WTC11 (cell line): ENCODE results near the gene GGCX. TPM values are rescaled to one million over a fixed set of nuclear protein-coding genes. Genes with fewer than 3 reads are reported as not detected.

ENCODE experiments used
- ATAC-seq: fragments of 200-7000 bp; cut with Tn5 transposase; 2 replicates; pipeline ENCODE4 v1.10.0; 2021; ENCODE audit warnings: mild to moderate bottlenecking, moderate library complexity
- CTCF ChIA-PET: fragments of 300-600 bp; sonication (Branson Sonifier 250); formaldehyde crosslinking; loops from one replicate; lab custom pipeline; 2021; ENCODE audit warnings: antibody characterized with exemption; lab: Charles Lee
- POLR2A ChIA-PET: fragments of 350-600 bp; sonication (Branson Sonifier 250); formaldehyde crosslinking; loops from one replicate; lab custom pipeline; 2021; ENCODE audit warnings: antibody characterized with exemption; lab: Charles Lee
- DNase-seq: peaks from one replicate; pipeline ENCODE4 v3.0.0; 2021; ENCODE audit warnings: low spot score
- H3K27ac Mint-ChIP-seq: 2 replicates; pipeline ENCODE4 v1.8.0; 2021; ENCODE audit warnings: mixed read lengths
- H3K27me3 Mint-ChIP-seq: 2 replicates; pipeline ENCODE4 v1.8.0; 2021; ENCODE audit warnings: low read depth, mild to moderate bottlenecking, moderate library complexity, mixed read lengths
- H3K36me3 Mint-ChIP-seq: 2 replicates; pipeline ENCODE4 v1.8.0; 2021; ENCODE audit warnings: mixed read lengths
- H3K4me1 Mint-ChIP-seq: 2 replicates; pipeline ENCODE4 v1.8.0; 2022; ENCODE audit warnings: mixed read lengths
- H3K4me3 Mint-ChIP-seq: 2 replicates; pipeline ENCODE4 v1.8.0; 2021; ENCODE audit warnings: mild to moderate bottlenecking, moderate library complexity, mixed read lengths
- H3K9me3 Mint-ChIP-seq: 2 replicates; pipeline ENCODE4 v1.8.0; 2021; ENCODE audit warnings: mixed read lengths
- AR ChIP-seq: fragments of 250-450 bp; sonication (Bioruptor Pico); IDR thresholded peaks from 2 replicates; pipeline ENCODE4 v1.9.0; 2021; ENCODE audit warnings: mild to moderate bottlenecking
- ATF3 ChIP-seq: sonication (generic); formaldehyde crosslinking; conservative IDR thresholded peaks from 2 replicates; pipeline ENCODE4 v1.8.1; 2022; ENCODE audit warnings: mild to moderate bottlenecking, missing genetic modification reagents
- CDX4 ChIP-seq: fragments of 250-450 bp; sonication (Bioruptor Pico); IDR thresholded peaks from 2 replicates; pipeline ENCODE4 v1.9.0; 2021; ENCODE audit warnings: moderate library complexity, mild to moderate bottlenecking, inconsistent platforms, borderline replicate concordance
- E2F1 ChIP-seq: sonication (generic); formaldehyde crosslinking; IDR thresholded peaks from 2 replicates; pipeline ENCODE4 v1.8.0; 2022; ENCODE audit warnings: mild to moderate bottlenecking, missing genetic modification reagents
- ESRRA ChIP-seq: sonication (generic); formaldehyde crosslinking; IDR thresholded peaks from 2 replicates; pipeline ENCODE4 v1.8.1; 2022; ENCODE audit warnings: mild to moderate bottlenecking, missing genetic modification reagents, borderline replicate concordance
- FOXK1 ChIP-seq: sonication (generic); formaldehyde crosslinking; IDR thresholded peaks from 2 replicates; pipeline ENCODE4 v1.8.0; 2022; ENCODE audit warnings: mild to moderate bottlenecking, moderate library complexity, missing genetic modification reagents
- GABPB1 ChIP-seq: sonication (generic); formaldehyde crosslinking; IDR thresholded peaks from 2 replicates; pipeline ENCODE4 v1.8.1; 2023; ENCODE audit warnings: mild to moderate bottlenecking, missing genetic modification reagents
- HMGXB4 ChIP-seq: sonication (generic); formaldehyde crosslinking; IDR thresholded peaks from 2 replicates; pipeline ENCODE4 v1.8.1; 2023; ENCODE audit warnings: mild to moderate bottlenecking, moderate library complexity, missing genetic modification reagents
- IRF1 ChIP-seq: sonication (generic); formaldehyde crosslinking; IDR thresholded peaks from 2 replicates; pipeline ENCODE4 v1.8.0; 2023; ENCODE audit warnings: missing genetic modification reagents
- IRF2 ChIP-seq: sonication (generic); formaldehyde crosslinking; IDR thresholded peaks from 2 replicates; pipeline ENCODE4 v1.8.0; 2022; ENCODE audit warnings: low read depth, missing genetic modification reagents, borderline replicate concordance
- NR3C1 ChIP-seq: sonication (generic); formaldehyde crosslinking; conservative IDR thresholded peaks from 2 replicates; pipeline ENCODE4 v1.8.1; 2023; ENCODE audit warnings: low read depth, mild to moderate bottlenecking, missing genetic modification reagents
- PREB ChIP-seq: sonication (generic); formaldehyde crosslinking; IDR thresholded peaks from 2 replicates; pipeline ENCODE4 v1.8.1; 2022; ENCODE audit warnings: mild to moderate bottlenecking, missing genetic modification reagents, moderate library complexity, borderline replicate concordance
- RORB ChIP-seq: fragments of 250-450 bp; sonication (Bioruptor Pico); IDR thresholded peaks from 2 replicates; pipeline ENCODE4 v1.9.0; 2021; ENCODE audit warnings: mild to moderate bottlenecking
- TEAD1 ChIP-seq: sonication (generic); formaldehyde crosslinking; IDR thresholded peaks from 2 replicates; pipeline ENCODE4 v1.8.0; 2022; ENCODE audit warnings: mild to moderate bottlenecking, missing genetic modification reagents
- ZBTB21 ChIP-seq: sonication (generic); formaldehyde crosslinking; IDR thresholded peaks from 2 replicates; pipeline ENCODE4 v1.8.1; 2023; ENCODE audit warnings: mild to moderate bottlenecking, missing genetic modification reagents, borderline replicate concordance
- ZNF121 ChIP-seq: sonication (generic); formaldehyde crosslinking; IDR thresholded peaks from 2 replicates; pipeline ENCODE4 v1.8.0; 2023; ENCODE audit warnings: missing genetic modification reagents
- ZNF263 ChIP-seq: sonication (generic); formaldehyde crosslinking; IDR thresholded peaks from 2 replicates; pipeline ENCODE4 v1.8.1; 2022; ENCODE audit warnings: low read depth, mild to moderate bottlenecking, moderate library complexity, missing genetic modification reagents
- ZNF425 ChIP-seq: fragments of 250-450 bp; sonication (Bioruptor Pico); conservative IDR thresholded peaks from 2 replicates; pipeline ENCODE4 v1.9.0; 2021; ENCODE audit warnings: mild to moderate bottlenecking
- ZNF671 ChIP-seq: fragments of 250-450 bp; sonication (Bioruptor Pico); IDR thresholded peaks from 2 replicates; pipeline ENCODE4 v1.8.0; 2021; ENCODE audit warnings: mild to moderate bottlenecking
- total RNA-seq: library from RNA; stranded (reverse); gene quantifications from 3 replicates; pipeline ENCODE4 v1.2.3, GENCODE V29; 2021

GGCX gene
- total RNA-seq, 1 experiment from 2014 or later, result 40.9 TPM

GRCh38 chr2:85534099-85534498 lies 27.2 kb downstream of the GGCX start (continued):
- TF ChIP-seq ZNF425 (CRISPR knock-in tag) (no peak), CDX4 (CRISPR knock-in tag) (no peak)

GRCh38 chr2:85531589-85531988 lies 29.7 kb downstream of the GGCX start:
- H3K27me3 Mint-ChIP-seq, result no peaks in the 10 kb centered on the region; the same call in 1 of the 2 replicates
- TF ChIP-seq IRF2 (CRISPR knock-in tag), result no peak
- no peak for TF ChIP-seq NR3C1
- no peak for TF ChIP-seq ZNF121 (CRISPR knock-in tag)
- no peak for TF ChIP-seq PREB (CRISPR knock-in tag)
- no peak for TF ChIP-seq FOXK1 (CRISPR knock-in tag)
- TF ChIP-seq AR (CRISPR knock-in tag), result no peak
- TF ChIP-seq ESRRA (CRISPR knock-in tag), result no peak
- TF ChIP-seq ATF3 (CRISPR knock-in tag), result no peak
- no peak for TF ChIP-seq HMGXB4 (CRISPR knock-in tag)
- no peaks in the 10 kb centered on the region for H3K36me3 Mint-ChIP-seq
- ChIA-PET CTCF (interaction anchor here (1.1 kb wide), 2 partner anchors 20 to 605 kb away, joined by 3 to 4 read pairs; no protein-coding TSS in a partner anchor), POLR2A (interaction anchor here (0.5 kb wide), 1 partner anchor 101 kb away, joined by 4 read pairs; no protein-coding TSS in a partner anchor)
- no peak for ATAC-seq
- H3K9me3 Mint-ChIP-seq, result peaks cover 5% of the 10 kb centered on the region
- no peak for DNase-seq
- H3K4me1 Mint-ChIP-seq, result peaks cover 7% of the 10 kb centered on the region
- no peak overlapping the region for H3K4me3 Mint-ChIP-seq
- H3K27ac Mint-ChIP-seq, result no peak overlapping the region

- Mint-ChIP-seq H3K4me1 (peaks cover 14% of the 10 kb centered on the region), H3K36me3 (no peaks in the 10 kb centered on the region), H3K4me3 (no peak overlapping the region), H3K27me3 (no peaks in the 10 kb centered on the region; the same call in 1 of the 2 replicates), H3K27ac (no peak overlapping the region), H3K9me3 (peaks cover 5% of the 10 kb centered on the region)
- ChIA-PET POLR2A (interaction anchor here (0.6 kb wide), 1 partner anchor 17 kb away, joined by 5 read pairs; no protein-coding TSS in a partner anchor), CTCF (interaction anchor here (1.0 kb wide), 1 partner anchor 9 kb away, joined by 3 read pairs; the partner anchor contains the start of gene MAT2A)
- TF ChIP-seq RORB (CRISPR knock-in tag) (no peak), IRF1 (CRISPR knock-in tag) (no peak), E2F1 (CRISPR knock-in tag) (no peak), ZNF263 (no peak), ZBTB21 (no peak), ATF3 (CRISPR knock-in tag) (no peak), FOXK1 (CRISPR knock-in tag) (no peak), GABPB1 (CRISPR knock-in tag) (no peak), ZNF671 (CRISPR knock-in tag) (no peak), TEAD1 (CRISPR knock-in tag) (no peak)
- DNase-seq (no peak), ATAC-seq (no peak)
Measured at GRCh38 chr2:85529809-85530208, 31.5 kb downstream of the GGCX start.
